ENCODE results near the gene ALS2CL.
A peak's percentile ranks its signal among the peaks of the same experiment; 100 is the strongest.
"Not testable (repeated sequence)": the region's sequence is repeated elsewhere in the genome, so short reads cannot be mapped to it uniquely, and the experiment has no call there.

ALS2CL gene

GRCh38 chr3:46704346-46704745 is 10.9 kb upstream of the ALS2CL start:
- not testable (repeated sequence) for DNase-seq (ENCODE audit: low spot score)

- no peak for DNase-seq (ENCODE audit: low spot score)
Observed at GRCh38 chr3:46703013-46703520, 9.6 kb upstream of the ALS2CL start.

GRCh38 chr3:46702246-46703012 is 8.9 kb upstream of the ALS2CL start:
- DNase-seq (ENCODE audit: low spot score): no peak

- DNase-seq (ENCODE audit: low spot score): no peak
Observed at GRCh38 chr3:46701181-46701939, 7.9 kb upstream of the ALS2CL start, which contains the start of gene TMIE. Gene TMIE (plus strand): TSS chr3:46701392. CDS start chr3:46701488, 96 bp downstream.

GRCh38 chr3:46700772-46701171 is 7.3 kb upstream of the ALS2CL start:
- DNase-seq (ENCODE audit: low spot score): peak; percentile 57

GRCh38 chr3:46699676-46700523 is 6.4 kb upstream of the ALS2CL start:
- no peak for DNase-seq (ENCODE audit: low spot score)

GRCh38 chr3:46695962-46696894 is 2.7 kb upstream of the ALS2CL start:
- peak; percentile 81 for DNase-seq (ENCODE audit: low spot score)

- DNase-seq (ENCODE audit: low spot score): no peak
Observed at GRCh38 chr3:46695177-46695961, 1.9 kb upstream of the ALS2CL start.

- no peak for DNase-seq (ENCODE audit: low spot score)
Observed at GRCh38 chr3:46694520-46694919, 1.0 kb upstream of the ALS2CL start.

- peak; percentile 67 for DNase-seq (ENCODE audit: low spot score)
Observed at GRCh38 chr3:46693892-46694226, 380 bp upstream of the ALS2CL start.

- DNase-seq (ENCODE audit: low spot score): peak; percentile 45
Observed at GRCh38 chr3:46692566-46692990, 901 bp downstream of the ALS2CL start.

GRCh38 chr3:46690798-46691197 is 2.7 kb downstream of the ALS2CL start:
- DNase-seq (ENCODE audit: low spot score): peak; percentile 52

- no peak for DNase-seq (ENCODE audit: low spot score)
Observed at GRCh38 chr3:46685446-46685845, 8.0 kb downstream of the ALS2CL start.

- no peak for DNase-seq (ENCODE audit: low spot score)
Observed at GRCh38 chr3:46684891-46685290, 8.6 kb downstream of the ALS2CL start.

- no peak for DNase-seq (ENCODE audit: low spot score)
Observed at GRCh38 chr3:46682974-46683373, 10.5 kb downstream of the ALS2CL start.

- DNase-seq (ENCODE audit: low spot score): no peak
Observed at GRCh38 chr3:46681856-46682540, 11.5 kb downstream of the ALS2CL start.

GRCh38 chr3:46681387-46681786 is 12.1 kb downstream of the ALS2CL start:
- no peak for DNase-seq (ENCODE audit: low spot score)

- DNase-seq (ENCODE audit: low spot score): no peak
Observed at GRCh38 chr3:46680298-46680826, 13.1 kb downstream of the ALS2CL start.

GRCh38 chr3:46679681-46680080 is 13.8 kb downstream of the ALS2CL start:
- no peak for DNase-seq (ENCODE audit: low spot score)
